ENCODE data around the gene ZNF723.
"Not testable (repeated sequence)": the region's sequence is repeated elsewhere in the genome, so short reads cannot be mapped to it uniquely, and the experiment has no call there.

DNA sequence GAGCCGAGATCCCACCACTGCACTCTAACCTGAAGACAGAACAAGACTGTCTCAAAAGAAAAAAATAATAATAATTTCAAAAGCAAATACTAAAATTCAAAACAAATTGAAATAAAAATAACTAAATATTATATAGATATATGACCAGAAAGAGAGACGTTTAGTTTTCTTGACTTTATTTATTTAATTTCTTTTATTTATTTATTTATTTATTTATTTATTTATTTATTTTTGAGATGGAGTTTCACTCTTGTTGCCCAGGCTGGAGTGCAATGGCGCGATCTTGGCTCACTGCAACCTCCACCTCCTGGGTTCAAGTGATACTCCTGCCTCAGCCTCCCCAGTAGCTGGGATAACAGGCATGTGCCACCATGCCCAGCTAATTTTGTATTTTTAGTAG, 39.2 kb upstream of the ZNF723 start:
- TF ChIP-seq CTCF (IDR thresholded peaks at IDR 0.05; ENCODE audit: borderline replicate concordance, extremely low read depth, low read length, poor library complexity, severe bottlenecking); EZH2 (IDR thresholded peaks at IDR 0.05; ENCODE audit: borderline replicate concordance, low read depth, low read length, severe bottlenecking): not testable (repeated sequence)
